ENCODE measurements around the gene FIBIN.
"Not testable (repeated sequence)": the region's sequence is repeated elsewhere in the genome, so short reads cannot be mapped to it uniquely, and the experiment has no call there.

The FIBIN gene

GRCh38 chr11:27001136-27001730 is 7.3 kb downstream of the FIBIN start:
- H3K9me3 Mint-ChIP-seq; H3K4me3 Mint-ChIP-seq; ATAC-seq; H3K36me3 Mint-ChIP-seq; H3K4me1 Mint-ChIP-seq; H3K27ac Mint-ChIP-seq; DNase-seq (ENCODE audit: low spot score in 2 of 2): not testable (repeated sequence)

- H3K9me3 Mint-ChIP-seq: peaks cover 2% of the 10 kb centered on the region
- no peak overlapping the region for H3K4me3 Mint-ChIP-seq
- no peaks in the 10 kb centered on the region for H3K36me3 Mint-ChIP-seq
- ATAC-seq (no peak), DNase-seq (ENCODE audit: low spot score in 2 of 2) (no peak)
- no peak overlapping the region for H3K27ac Mint-ChIP-seq
- H3K4me1 Mint-ChIP-seq: no peaks in the 10 kb centered on the region
Measured at GRCh38 chr11:27002431-27002830, 8.5 kb downstream of the FIBIN start.

GRCh38 chr11:27002838-27003237 is 8.9 kb downstream of the FIBIN start:
- Mint-ChIP-seq H3K4me1 (no peaks in the 10 kb centered on the region), H3K4me3 (no peak overlapping the region), H3K9me3 (peaks cover 2% of the 10 kb centered on the region), H3K36me3 (no peaks in the 10 kb centered on the region), H3K27ac (no peak overlapping the region)
- DNase-seq (ENCODE audit: low spot score in 2 of 2) (no peak), ATAC-seq (no peak)

- Mint-ChIP-seq H3K4me1 (no peaks in the 10 kb centered on the region), H3K4me3 (no peak overlapping the region), H3K36me3 (no peaks in the 10 kb centered on the region), H3K9me3 (peaks cover 2% of the 10 kb centered on the region), H3K27ac (no peak overlapping the region)
- DNase-seq (ENCODE audit: low spot score in 2 of 2) (no peak), ATAC-seq (no peak)
Measured at GRCh38 chr11:27004103-27004502, 10.2 kb downstream of the FIBIN start.

GRCh38 chr11:27008811-27009535 is 15.1 kb downstream of the FIBIN start:
- no peak for DNase-seq (ENCODE audit: low spot score in 2 of 2)
- Mint-ChIP-seq H3K36me3 (no peaks in the 10 kb centered on the region), H3K27ac (no peak overlapping the region), H3K9me3 (peaks cover 7% of the 10 kb centered on the region), H3K4me1 (no peaks in the 10 kb centered on the region), H3K4me3 (no peak overlapping the region)
- ATAC-seq: no peak

GRCh38 chr11:27011560-27012233 is 17.8 kb downstream of the FIBIN start:
- no peak for DNase-seq (ENCODE audit: low spot score in 2 of 2)
- Mint-ChIP-seq H3K9me3 (peaks cover 7% of the 10 kb centered on the region), H3K4me1 (no peaks in the 10 kb centered on the region), H3K4me3 (no peak overlapping the region), H3K27ac (no peak overlapping the region), H3K36me3 (no peaks in the 10 kb centered on the region)
- ATAC-seq: no peak

- ATAC-seq (no peak), DNase-seq (ENCODE audit: low spot score in 2 of 2) (no peak)
- no peaks in the 10 kb centered on the region for H3K4me1 Mint-ChIP-seq
- peaks cover 7% of the 10 kb centered on the region for H3K9me3 Mint-ChIP-seq
- H3K27ac Mint-ChIP-seq: no peak overlapping the region
- H3K36me3 Mint-ChIP-seq: no peaks in the 10 kb centered on the region
- no peak overlapping the region for H3K4me3 Mint-ChIP-seq
Measured at GRCh38 chr11:27012234-27012921, 18.5 kb downstream of the FIBIN start.

- H3K4me3 Mint-ChIP-seq: no peak overlapping the region
- H3K36me3 Mint-ChIP-seq: no peaks in the 10 kb centered on the region
- no peak for ATAC-seq
- H3K4me1 Mint-ChIP-seq: no peaks in the 10 kb centered on the region
- H3K9me3 Mint-ChIP-seq: peaks cover 7% of the 10 kb centered on the region
- DNase-seq (ENCODE audit: low spot score in 2 of 2): no peak
- H3K27ac Mint-ChIP-seq: no peak overlapping the region
Measured at GRCh38 chr11:27013781-27014361, 20.0 kb downstream of the FIBIN start.

GRCh38 chr11:27018902-27019529 is 25.1 kb downstream of the FIBIN start:
- Mint-ChIP-seq H3K9me3 (no peaks in the 10 kb centered on the region), H3K27ac (no peak overlapping the region), H3K4me3 (no peak overlapping the region), H3K36me3 (no peaks in the 10 kb centered on the region), H3K4me1 (no peaks in the 10 kb centered on the region)
- ATAC-seq (no peak), DNase-seq (ENCODE audit: low spot score in 2 of 2) (no peak)

GRCh38 chr11:27020751-27021150 is 26.8 kb downstream of the FIBIN start:
- Mint-ChIP-seq H3K27ac (no peak overlapping the region), H3K36me3 (no peaks in the 10 kb centered on the region), H3K4me3 (no peak overlapping the region), H3K9me3 (peaks cover 8% of the 10 kb centered on the region), H3K4me1 (no peaks in the 10 kb centered on the region)
- ATAC-seq: no peak
- DNase-seq (ENCODE audit: low spot score in 2 of 2): no peak

- Mint-ChIP-seq H3K9me3 (peaks cover 8% of the 10 kb centered on the region), H3K4me1 (no peaks in the 10 kb centered on the region), H3K27ac (no peak overlapping the region), H3K36me3 (no peaks in the 10 kb centered on the region), H3K4me3 (no peak overlapping the region)
- ATAC-seq: no peak
- DNase-seq (ENCODE audit: low spot score in 2 of 2): no peak
Measured at GRCh38 chr11:27022659-27023251, 28.8 kb downstream of the FIBIN start.

GRCh38 chr11:27024865-27025264 is 31.0 kb downstream of the FIBIN start:
- no peak overlapping the region for H3K27ac Mint-ChIP-seq
- no peaks in the 10 kb centered on the region for H3K36me3 Mint-ChIP-seq
- peaks cover 8% of the 10 kb centered on the region for H3K9me3 Mint-ChIP-seq
- H3K4me3 Mint-ChIP-seq: no peak overlapping the region
- H3K4me1 Mint-ChIP-seq: no peaks in the 10 kb centered on the region
- DNase-seq (ENCODE audit: low spot score in 2 of 2) (no peak), ATAC-seq (no peak)

GRCh38 chr11:27025312-27025955 is 31.5 kb downstream of the FIBIN start:
- ATAC-seq (no peak), DNase-seq (ENCODE audit: low spot score in 2 of 2) (no peak)
- Mint-ChIP-seq H3K4me1 (no peaks in the 10 kb centered on the region), H3K4me3 (no peak overlapping the region), H3K36me3 (no peaks in the 10 kb centered on the region), H3K9me3 (peaks cover 8% of the 10 kb centered on the region), H3K27ac (no peak overlapping the region)

GRCh38 chr11:27025957-27026733 is 32.2 kb downstream of the FIBIN start:
- H3K4me3 Mint-ChIP-seq: no peak overlapping the region
- H3K9me3 Mint-ChIP-seq: peaks cover 8% of the 10 kb centered on the region
- ATAC-seq (no peak), DNase-seq (ENCODE audit: low spot score in 2 of 2) (no peak)
- no peak overlapping the region for H3K27ac Mint-ChIP-seq
- no peaks in the 10 kb centered on the region for H3K4me1 Mint-ChIP-seq
- no peaks in the 10 kb centered on the region for H3K36me3 Mint-ChIP-seq
